SK-N-SH treated with all-trans-retinoic acid at 6 μM for 48 hours (cell line): ENCODE measurements around the gene CASTOR1.

Experiments used
- ATAC-seq: fragments of 200-7000 bp; cut with Tn5 transposase; 3 replicates; pipeline ENCODE4 v1.9.1; 2020; ENCODE audit warnings: mild to moderate bottlenecking, moderate library complexity
- ARNTL ChIP-seq: fragments of 450-650 bp; formaldehyde crosslinking; IDR thresholded peaks from 2 replicates; pipeline ENCODE4 v1.5.0; 2020; ENCODE audit warnings: low read depth, mild to moderate bottlenecking, moderate library complexity, borderline replicate concordance
- BACH2 ChIP-seq: fragments of 250-450 bp; sonication (Bioruptor Pico); IDR thresholded peaks from 2 replicates; pipeline ENCODE4 v1.9.0; 2021; ENCODE audit warnings: mild to moderate bottlenecking, borderline replicate concordance
- CREB5 ChIP-seq: fragments of 250-450 bp; sonication (Bioruptor Pico); IDR thresholded peaks from 2 replicates; pipeline ENCODE4 v1.5.1; 2020; ENCODE audit warnings: low read depth, mild to moderate bottlenecking, moderate library complexity
- CSDC2 ChIP-seq: fragments of 250-450 bp; sonication (Bioruptor Pico); IDR thresholded peaks from 2 replicates; pipeline ENCODE4 v1.5.0; 2020; ENCODE audit warnings: mild to moderate bottlenecking, moderate library complexity
- CSRNP3 ChIP-seq: fragments of 250-450 bp; sonication (Bioruptor Pico); IDR thresholded peaks from 2 replicates; pipeline ENCODE4 v1.5.1; 2021; ENCODE audit warnings: mild to moderate bottlenecking, moderate library complexity
- ESRRG ChIP-seq: fragments of 250-450 bp; sonication (Bioruptor Pico); IDR thresholded peaks from 2 replicates; pipeline ENCODE4 v1.6.1; 2021; ENCODE audit warnings: mild to moderate bottlenecking
- GLIS3 ChIP-seq: fragments of 250-450 bp; sonication (Bioruptor Pico); IDR thresholded peaks from 2 replicates; pipeline ENCODE4 v1.5.0; 2020; ENCODE audit warnings: mild to moderate bottlenecking, moderate library complexity
- ISL1 ChIP-seq: fragments of 250-450 bp; sonication (Bioruptor Pico); IDR thresholded peaks from 2 replicates; pipeline ENCODE4 v2.1.2; 2022; ENCODE audit warnings: mild to moderate bottlenecking, moderate library complexity
- OSR1 ChIP-seq: fragments of 250-450 bp; sonication (Bioruptor Pico); IDR thresholded peaks from 2 replicates; pipeline ENCODE4 v1.8.0; 2022; ENCODE audit warnings: moderate library complexity, mild to moderate bottlenecking, inconsistent platforms
- PATZ1 ChIP-seq: fragments of 250-450 bp; sonication (Bioruptor Pico); IDR thresholded peaks from 2 replicates; pipeline ENCODE4 v1.8.0; 2020; ENCODE audit warnings: mild to moderate bottlenecking, moderate library complexity, borderline replicate concordance
- POU6F1 ChIP-seq: fragments of 250-450 bp; sonication (Bioruptor Pico); IDR thresholded peaks from 2 replicates; pipeline ENCODE4 v1.8.0; 2021; ENCODE audit warnings: low read depth, mild to moderate bottlenecking, moderate library complexity, borderline replicate concordance
- PPARA ChIP-seq: fragments of 250-450 bp; sonication (Bioruptor Pico); IDR thresholded peaks from 2 replicates; pipeline ENCODE4 v1.5.0; 2020; ENCODE audit warnings: mild to moderate bottlenecking, borderline replicate concordance
- RARB ChIP-seq: fragments of 250-450 bp; sonication (Bioruptor Pico); IDR thresholded peaks from 2 replicates; pipeline ENCODE4 v1.8.0; 2021; ENCODE audit warnings: mild to moderate bottlenecking, moderate library complexity
- SNAI2 ChIP-seq: fragments of 250-450 bp; sonication (Bioruptor Pico); IDR thresholded peaks from 2 replicates; pipeline ENCODE4 v1.5.0; 2020; ENCODE audit warnings: mild to moderate bottlenecking, moderate library complexity
- TCF4 ChIP-seq: fragments of 250-450 bp; sonication (Bioruptor Pico); IDR thresholded peaks from 2 replicates; pipeline ENCODE4 v1.8.0; 2021; ENCODE audit warnings: mild to moderate bottlenecking, moderate library complexity, borderline replicate concordance
- TOX ChIP-seq: fragments of 250-450 bp; sonication (Bioruptor Pico); IDR thresholded peaks from 2 replicates; pipeline ENCODE4 v1.8.0; 2021; ENCODE audit warnings: mild to moderate bottlenecking, moderate library complexity, borderline replicate concordance
- TSHZ2 ChIP-seq: fragments of 250-450 bp; sonication (Bioruptor Pico); IDR thresholded peaks from 2 replicates; pipeline ENCODE4 v1.5.0; 2020; ENCODE audit warnings: mild to moderate bottlenecking, moderate library complexity
- ZC3H10 ChIP-seq: fragments of 250-450 bp; sonication (Bioruptor Pico); IDR thresholded peaks from 2 replicates; pipeline ENCODE4 v1.5.1; 2021; ENCODE audit warnings: mild to moderate bottlenecking, moderate library complexity
- ZFP3 ChIP-seq: fragments of 250-450 bp; sonication (Bioruptor Pico); IDR thresholded peaks from 2 replicates; pipeline ENCODE4 v1.5.0; 2020; ENCODE audit warnings: mild to moderate bottlenecking, moderate library complexity
- ZFP30 ChIP-seq: fragments of 450-650 bp; formaldehyde crosslinking; IDR thresholded peaks from 2 replicates; pipeline ENCODE4 v1.5.0; 2022; ENCODE audit warnings: mild to moderate bottlenecking, moderate library complexity
- ZNF565 ChIP-seq: fragments of 450-650 bp; formaldehyde crosslinking; conservative IDR thresholded peaks from 2 replicates; pipeline ENCODE4 v1.5.0; 2020; ENCODE audit warnings: low read depth, mild to moderate bottlenecking, moderate library complexity
- ZNF70 ChIP-seq: fragments of 450-650 bp; formaldehyde crosslinking; IDR thresholded peaks from 2 replicates; pipeline ENCODE4 v1.5.0; 2020; ENCODE audit warnings: mild to moderate bottlenecking, moderate library complexity
- ZNF8 ChIP-seq: fragments of 450-650 bp; formaldehyde crosslinking; IDR thresholded peaks from 2 replicates; pipeline ENCODE4 v1.5.0; 2020; ENCODE audit warnings: mild to moderate bottlenecking, moderate library complexity

The CASTOR1 gene

GRCh38 chr22:30252411-30253204 lies 36.7 kb downstream of the CASTOR1 start:
- ATAC-seq: no peak
- no peak for TF ChIP-seq TCF4 (CRISPR knock-in tag)
- TF ChIP-seq CREB5: no peak
- no peak for TF ChIP-seq PATZ1 (CRISPR knock-in tag)
- TF ChIP-seq POU6F1 (CRISPR knock-in tag): no peak
- no peak for TF ChIP-seq ZNF70
- TF ChIP-seq CSRNP3 (CRISPR knock-in tag): no peak
- no peak for TF ChIP-seq SNAI2 (CRISPR knock-in tag)
- TF ChIP-seq ZFP30 (CRISPR knock-in tag): no peak
- TF ChIP-seq ZNF565 (CRISPR knock-in tag): no peak
- no peak for TF ChIP-seq GLIS3 (CRISPR knock-in tag)
- no peak for TF ChIP-seq ZC3H10 (CRISPR knock-in tag)
- TF ChIP-seq ISL1 (CRISPR knock-in tag): no peak
- TF ChIP-seq BACH2: no peak
- TF ChIP-seq ESRRG (CRISPR knock-in tag): no peak
- no peak for TF ChIP-seq ZNF8 (CRISPR knock-in tag)
- TF ChIP-seq ZFP3 (CRISPR knock-in tag): no peak
- TF ChIP-seq CSDC2 (CRISPR knock-in tag): no peak

GRCh38 chr22:30251711-30252110 lies 37.6 kb downstream of the CASTOR1 start:
- ATAC-seq: no peak; the same call in 2 of the 3 replicates
- TF ChIP-seq RARB (CRISPR knock-in tag): no peak
- TF ChIP-seq TSHZ2 (CRISPR knock-in tag): no peak
- TF ChIP-seq ZNF70: no peak
- no peak for TF ChIP-seq CSRNP3 (CRISPR knock-in tag)
- no peak for TF ChIP-seq ZFP30 (CRISPR knock-in tag)
- TF ChIP-seq ZNF8 (CRISPR knock-in tag): no peak
- TF ChIP-seq OSR1 (CRISPR knock-in tag): no peak
- TF ChIP-seq POU6F1 (CRISPR knock-in tag): no peak
- TF ChIP-seq CSDC2 (CRISPR knock-in tag): no peak
- TF ChIP-seq ZC3H10 (CRISPR knock-in tag): no peak
- TF ChIP-seq PATZ1 (CRISPR knock-in tag): no peak
- TF ChIP-seq GLIS3 (CRISPR knock-in tag): no peak
- TF ChIP-seq SNAI2 (CRISPR knock-in tag): no peak
- TF ChIP-seq TOX (CRISPR knock-in tag): no peak
- TF ChIP-seq ARNTL (CRISPR knock-in tag): no peak
- TF ChIP-seq ZFP3 (CRISPR knock-in tag): no peak
- TF ChIP-seq TCF4 (CRISPR knock-in tag): no peak
- TF ChIP-seq PPARA (CRISPR knock-in tag): no peak
- no peak for TF ChIP-seq ISL1 (CRISPR knock-in tag)
- TF ChIP-seq ZNF565 (CRISPR knock-in tag): no peak
